ENCODE measurements around the gene KLHL29. TPM values are rescaled to one million over a fixed set of nuclear protein-coding genes. Genes with fewer than 3 reads are reported as not detected.

Gene KLHL29
- total RNA-seq, 2 experiments from 2014 or later = 2.5 to 2.7 TPM

GRCh38 chr2:23425338-23425871 is 40.4 kb downstream of the KLHL29 start:
- intact Hi-C loops (cut with DNase I, micrococcal nuclease) = no loop called here
- no peak overlapping the region for H3K27ac Mint-ChIP-seq

GRCh38 chr2:23425885-23426262 is 40.9 kb downstream of the KLHL29 start:
- H3K4me1 ChIP-seq (ENCODE audit: insufficient read depth, low read length) = no peaks in the 10 kb centered on the region
- intact Hi-C loops (cut with DNase I, micrococcal nuclease) = no loop called here
- Mint-ChIP-seq H3K4me1 (ENCODE audit: low read depth) (no peaks in the 10 kb centered on the region), H3K4me3 (no peak overlapping the region), H3K27ac (no peak overlapping the region), H3K36me3 (ENCODE audit: low read depth) (no peaks in the 10 kb centered on the region), H3K9me3 (no peaks in the 10 kb centered on the region), H3K27me3 (no peaks in the 10 kb centered on the region)
- TF ChIP-seq CTCF (IDR thresholded peaks at IDR 0.05) = no peak
- no peak overlapping the region for H3K4me3 ChIP-seq (ENCODE audit: low read length)
- ChIA-PET CTCF (no interaction called here), POLR2A (interaction anchor here (0.9 kb wide), 1 partner anchor 12 kb away, joined by 3 read pairs; no protein-coding TSS in a partner anchor)
- DNase-seq = no peak
- H3K36me3 ChIP-seq (ENCODE audit: insufficient read depth, low read length) = no peaks in the 10 kb centered on the region
- no peaks in the 10 kb centered on the region for H3K27me3 ChIP-seq (ENCODE audit: control insufficient read depth in 1 of 2, insufficient read depth in 2 of 2, low read length in 2 of 2)
- no peak overlapping the region for H3K27ac ChIP-seq (ENCODE audit: low read depth in 1 of 2, low read length in 2 of 2)
- no peak for ATAC-seq (ENCODE audit: poor library complexity)
- no peaks in the 10 kb centered on the region for H3K9me3 ChIP-seq (ENCODE audit: control insufficient read depth in 1 of 2, insufficient read depth in 1 of 2, low read length in 2 of 2)

More at GRCh38 chr2:23425338-23425871, 40.4 kb downstream of the KLHL29 start:
- Histone ChIP-seq H3K27me3 (ENCODE audit: control insufficient read depth in 1 of 2, insufficient read depth in 2 of 2, low read length in 2 of 2) (no peaks in the 10 kb centered on the region), H3K27ac (ENCODE audit: low read depth in 1 of 2, low read length in 2 of 2) (no peak overlapping the region), H3K4me3 (ENCODE audit: low read length) (no peak overlapping the region), H3K36me3 (ENCODE audit: insufficient read depth, low read length) (no peaks in the 10 kb centered on the region), H3K4me1 (ENCODE audit: insufficient read depth, low read length) (no peaks in the 10 kb centered on the region), H3K9me3 (ENCODE audit: control insufficient read depth in 1 of 2, insufficient read depth in 1 of 2, low read length in 2 of 2) (no peaks in the 10 kb centered on the region)
- no peaks in the 10 kb centered on the region for H3K27me3 Mint-ChIP-seq
- no peaks in the 10 kb centered on the region for H3K9me3 Mint-ChIP-seq
- TF ChIP-seq CTCF (IDR thresholded peaks at IDR 0.05) = no peak
- no peak for ATAC-seq (ENCODE audit: poor library complexity)
- no peak for DNase-seq
- CTCF ChIA-PET = no interaction called here
- no peaks in the 10 kb centered on the region for H3K4me1 Mint-ChIP-seq (ENCODE audit: low read depth)
- POLR2A ChIA-PET = no interaction called here
- H3K36me3 Mint-ChIP-seq (ENCODE audit: low read depth) = no peaks in the 10 kb centered on the region
- H3K4me3 Mint-ChIP-seq = no peak overlapping the region

- Histone ChIP-seq H3K4me1 (ENCODE audit: insufficient read depth, low read length) (no peaks in the 10 kb centered on the region), H3K4me3 (ENCODE audit: low read length) (no peak overlapping the region), H3K9me3 (ENCODE audit: control insufficient read depth in 1 of 2, insufficient read depth in 1 of 2, low read length in 2 of 2) (peaks cover 0 to 3% of the 10 kb centered on the region in 2 experiments), H3K27ac (ENCODE audit: low read depth in 1 of 2, low read length in 2 of 2) (no peak overlapping the region), H3K36me3 (ENCODE audit: insufficient read depth, low read length) (no peaks in the 10 kb centered on the region), H3K27me3 (ENCODE audit: control insufficient read depth in 1 of 2, insufficient read depth in 2 of 2, low read length in 2 of 2) (no peaks in the 10 kb centered on the region)
- H3K27me3 Mint-ChIP-seq = no peaks in the 10 kb centered on the region
- TF ChIP-seq CTCF (IDR thresholded peaks at IDR 0.05) = no peak
- ATAC-seq (ENCODE audit: poor library complexity) (no peak), DNase-seq (no peak)
- no peaks in the 10 kb centered on the region for H3K4me1 Mint-ChIP-seq (ENCODE audit: low read depth)
- H3K9me3 Mint-ChIP-seq = no peaks in the 10 kb centered on the region
- ChIA-PET POLR2A (interaction anchor here (0.9 kb wide), 1 partner anchor 12 kb away, joined by 3 read pairs; no protein-coding TSS in a partner anchor), CTCF (no interaction called here)
- H3K27ac Mint-ChIP-seq = no peak overlapping the region
- H3K36me3 Mint-ChIP-seq (ENCODE audit: low read depth) = no peaks in the 10 kb centered on the region
- H3K4me3 Mint-ChIP-seq = no peak overlapping the region
- intact Hi-C loops (cut with DNase I, micrococcal nuclease) = no loop called here
These were observed 41.4 kb downstream of the KLHL29 start for GRCh38 chr2:23426263-23426905.
